Activated CD4-positive, alpha-beta T cell treated with anti-CD3 and anti-CD28 coated beads, Interleukin-2, amount 50 U/mL, for 4 hours (primary cell): ENCODE data around the gene PRRX1.

Experiments used
- DNase-seq, 2 experiments: peaks; one replicate each; pipeline ENCODE4 v3.0.0-alpha.2; 2020

PRRX1 gene

DNA sequence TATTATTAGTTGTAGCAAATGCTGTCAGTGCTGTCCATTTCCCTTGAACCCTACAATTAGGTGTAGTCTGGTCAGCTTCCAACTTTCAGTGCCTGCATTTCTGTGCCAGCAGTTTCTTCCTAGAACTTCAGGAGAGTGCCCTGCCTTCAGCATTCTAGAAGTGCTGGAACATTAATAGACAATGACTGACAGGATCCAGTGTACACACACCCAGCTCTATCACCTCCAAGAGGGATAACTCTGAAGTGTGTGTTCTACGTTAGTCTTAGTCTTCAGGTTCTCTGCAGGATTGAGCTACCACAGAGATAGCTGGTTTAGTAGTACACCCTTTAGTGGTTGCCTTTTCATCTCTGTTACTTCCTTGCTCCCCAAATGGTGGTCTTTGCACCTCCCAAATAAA lies 61.4 kb downstream of the PRRX1 start:
- DNase-seq = no peak

DNA sequence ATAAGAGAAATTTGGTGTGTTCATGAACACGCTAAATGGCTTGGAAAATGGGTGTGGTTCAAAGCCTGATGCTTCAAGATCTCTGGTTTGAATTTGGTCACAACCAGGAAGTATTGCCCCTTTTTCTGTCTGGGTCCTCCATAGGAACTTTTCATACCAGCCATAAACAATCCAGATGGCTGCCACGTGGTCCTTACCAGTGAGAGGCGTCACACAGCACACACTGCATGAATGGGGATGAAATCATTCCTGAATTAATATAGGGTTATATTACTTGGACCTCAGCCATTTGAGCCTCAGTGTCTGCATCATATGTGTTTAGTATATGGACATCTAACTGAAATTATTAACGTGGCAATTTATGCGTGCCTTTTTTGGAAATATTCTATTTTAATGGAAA lies 64.0 kb downstream of the PRRX1 start:
- no peak for DNase-seq

DNA sequence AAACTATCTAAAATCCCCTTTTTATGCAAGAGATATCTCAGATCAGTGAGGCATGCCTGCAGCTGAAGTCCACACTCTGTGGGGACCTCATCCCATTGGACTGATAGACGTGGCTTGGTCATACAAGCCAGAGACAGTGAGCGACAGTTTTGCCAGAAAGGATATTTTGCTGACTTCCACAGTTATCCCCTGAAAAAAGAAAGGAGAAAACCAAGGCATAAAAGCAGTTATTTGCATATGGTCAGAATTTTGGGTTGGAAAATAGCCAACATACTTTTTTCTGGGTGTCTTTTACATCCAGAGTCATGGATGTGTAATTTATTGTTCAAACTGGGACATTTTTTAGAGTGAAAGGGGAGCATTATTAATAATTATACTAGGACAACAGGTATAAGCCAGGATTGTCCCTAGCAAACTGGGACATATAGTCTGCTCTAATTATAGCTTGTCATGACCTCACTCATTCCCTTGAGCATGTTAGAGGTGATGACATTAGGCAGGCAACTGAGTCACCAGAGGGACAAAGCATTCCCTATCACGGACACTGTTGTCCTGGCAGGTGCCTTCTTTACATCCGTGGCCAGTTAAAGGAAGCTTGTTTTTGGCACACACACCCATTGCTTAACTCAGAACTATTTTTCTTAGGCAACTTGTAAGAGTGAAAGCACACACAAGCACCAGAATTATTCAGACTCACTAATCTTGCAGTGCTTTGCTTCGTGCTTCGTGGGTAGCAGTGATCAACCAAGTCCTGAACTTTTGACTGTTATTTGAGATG lies 65.5 kb downstream of the PRRX1 start:
- no peak for DNase-seq

DNA sequence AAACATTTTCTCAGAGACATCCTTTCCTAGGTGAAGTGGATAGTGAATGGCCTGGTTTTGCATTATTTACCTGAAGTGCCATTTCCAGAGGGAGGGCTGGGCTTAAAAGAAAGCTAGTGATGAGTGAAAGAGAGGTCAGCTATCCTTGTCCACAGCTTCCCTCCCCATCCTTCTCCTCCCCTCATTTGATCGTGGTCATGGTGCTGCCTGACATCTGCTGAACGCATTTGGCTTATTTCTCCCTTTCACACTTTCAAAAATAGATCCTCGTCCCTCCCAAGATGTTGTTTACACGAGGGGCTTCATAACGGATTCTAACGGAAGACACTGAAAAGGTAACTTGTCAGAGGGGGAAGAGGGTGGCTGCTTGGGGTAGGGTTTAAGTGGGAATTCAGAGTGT lies 66.1 kb downstream of the PRRX1 start:
- no peak for DNase-seq

DNA sequence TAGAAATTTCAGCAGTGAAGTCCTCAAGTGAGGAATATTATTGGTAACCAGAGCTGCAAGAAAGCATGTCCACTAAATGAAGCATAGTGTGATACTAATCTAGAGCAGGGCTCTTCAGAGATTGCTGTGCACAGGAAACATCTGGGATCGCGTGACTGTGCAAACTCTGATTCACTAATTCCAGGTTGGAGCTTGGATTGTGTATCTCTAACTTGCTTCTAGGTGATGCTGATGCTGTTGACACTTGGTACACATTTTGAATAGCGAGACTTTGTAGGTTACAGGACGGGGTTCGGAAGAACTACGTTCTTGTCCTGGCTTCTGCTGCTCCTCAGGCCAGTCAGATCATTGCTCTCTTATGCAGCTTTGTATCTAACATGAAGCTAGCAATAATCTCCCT lies 66.5 kb downstream of the PRRX1 start:
- DNase-seq = no peak

DNA sequence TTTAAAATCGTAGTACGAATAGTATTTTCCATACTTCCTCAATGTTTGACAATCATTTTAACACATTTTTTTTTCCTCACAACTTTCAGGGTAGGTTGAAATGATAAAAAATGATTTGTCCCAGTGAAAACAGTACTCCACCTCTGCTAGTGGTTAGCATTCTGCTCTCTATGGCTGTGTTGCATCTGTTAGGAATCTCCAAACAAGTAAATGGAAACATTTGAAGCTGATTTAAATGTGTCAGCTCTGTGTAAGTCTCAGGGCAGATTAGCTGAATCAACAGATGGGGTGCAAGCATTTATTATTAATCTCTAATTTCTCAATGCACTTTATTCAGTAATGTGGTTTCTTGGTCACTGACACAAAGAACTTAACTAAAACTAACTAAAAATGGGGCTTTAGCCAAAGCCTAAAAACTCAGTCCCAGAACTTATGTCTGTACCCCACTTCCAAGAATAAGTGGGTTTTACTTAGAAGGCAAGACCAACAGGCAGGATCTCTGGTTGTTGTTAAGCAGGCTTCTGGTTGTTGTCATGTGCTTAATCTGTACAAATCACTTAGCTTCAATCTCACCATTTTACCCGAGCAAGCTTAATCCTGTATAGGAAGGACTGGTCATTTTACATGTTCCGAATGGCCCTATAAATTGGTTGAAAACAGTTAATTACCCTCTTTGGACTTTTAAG lies 67.8 kb downstream of the PRRX1 start:
- DNase-seq = no peak

DNA sequence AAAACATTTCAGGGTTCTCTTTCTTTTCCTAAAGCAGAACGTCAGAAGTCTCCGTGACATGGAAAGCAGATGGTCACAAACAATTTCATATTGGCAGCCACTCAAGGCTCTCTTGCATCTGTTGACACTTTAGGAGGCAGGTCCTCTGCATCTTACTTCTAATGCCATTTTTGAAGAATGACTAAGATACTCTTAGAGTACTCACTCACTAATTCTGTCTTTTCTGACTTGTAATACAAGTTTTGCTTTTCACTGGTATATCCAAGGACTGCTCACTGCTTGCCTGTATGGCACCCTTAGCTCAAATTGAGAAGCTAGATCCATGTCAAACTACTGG lies 68.3 kb downstream of the PRRX1 start:
- DNase-seq = no peak

DNA sequence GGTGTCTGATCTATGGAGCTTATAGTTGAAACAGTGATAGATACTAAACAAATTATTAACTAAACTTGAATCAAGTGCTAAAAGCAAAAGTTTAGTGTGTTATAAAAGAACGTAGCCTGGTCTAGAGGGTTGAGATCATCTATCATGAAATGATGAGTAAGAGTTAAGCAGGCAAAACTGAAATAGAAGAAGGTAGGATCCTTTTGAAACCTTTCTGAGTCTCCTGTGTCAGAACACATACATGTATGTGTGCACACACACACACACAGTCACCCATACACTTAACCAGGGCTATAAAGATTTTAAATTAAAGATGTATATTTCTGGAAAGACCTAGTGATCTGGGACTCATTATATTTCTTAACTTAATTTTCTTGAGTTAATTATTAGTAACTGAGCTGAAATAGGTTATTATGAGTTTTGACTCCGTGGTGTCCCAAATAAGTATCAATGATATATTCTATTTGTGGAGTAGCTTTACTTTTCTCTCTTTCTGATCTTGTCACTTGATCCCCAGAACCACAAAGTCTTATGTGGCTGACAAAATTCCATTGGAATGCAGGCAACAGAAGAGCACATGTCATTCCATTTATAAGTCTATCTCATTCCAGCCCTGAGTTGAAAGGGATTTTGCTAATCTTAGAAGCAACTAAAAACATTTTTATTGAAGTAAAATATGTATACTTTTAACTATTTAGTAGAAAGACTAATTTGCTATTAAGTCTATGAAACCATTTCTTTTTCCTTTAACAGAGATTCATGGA lies 70.7 kb downstream of the PRRX1 start:
- DNase-seq = no peak

DNA sequence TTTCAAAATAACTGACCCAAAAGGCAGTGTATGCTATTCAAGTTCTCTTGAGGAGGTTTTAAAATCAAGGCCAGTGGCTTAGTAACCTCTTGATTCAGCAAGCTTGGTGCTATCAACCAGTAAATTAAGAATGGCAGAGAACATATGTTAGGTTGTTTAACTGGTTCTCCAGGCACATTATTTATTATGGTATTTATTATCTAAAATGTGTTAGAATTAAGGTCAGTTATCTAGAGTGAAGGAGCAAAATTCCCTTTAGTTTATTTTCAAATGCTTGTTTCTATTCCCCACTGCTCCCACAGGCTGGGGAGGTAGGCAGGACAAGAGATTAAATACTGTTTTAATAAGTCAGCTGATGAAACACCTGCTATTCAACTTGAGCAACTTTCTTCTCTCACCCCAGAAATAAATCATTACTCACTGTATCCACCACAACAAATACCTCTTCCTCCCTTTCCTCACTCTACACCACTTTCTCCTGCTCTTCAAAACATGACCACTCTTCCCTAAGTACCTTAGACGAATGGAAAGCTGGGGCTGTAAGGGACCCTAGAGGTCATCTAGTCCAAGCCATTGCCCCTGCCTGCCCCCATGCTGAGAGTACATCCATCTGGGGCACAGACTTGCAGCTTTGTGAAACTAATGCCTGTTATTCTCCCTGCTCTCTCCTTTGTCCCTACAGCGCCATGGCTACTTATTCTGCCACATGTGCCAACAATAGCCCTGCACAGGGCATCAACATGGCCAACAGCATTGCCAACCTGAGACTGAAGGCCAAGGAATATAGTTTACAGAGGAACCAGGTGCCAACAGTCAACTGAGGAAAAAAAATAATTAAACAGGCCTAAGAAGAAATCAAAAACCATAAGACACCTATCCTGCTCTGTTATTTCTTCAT lies 71.7 kb downstream of the PRRX1 start:
- no peak for DNase-seq

DNA sequence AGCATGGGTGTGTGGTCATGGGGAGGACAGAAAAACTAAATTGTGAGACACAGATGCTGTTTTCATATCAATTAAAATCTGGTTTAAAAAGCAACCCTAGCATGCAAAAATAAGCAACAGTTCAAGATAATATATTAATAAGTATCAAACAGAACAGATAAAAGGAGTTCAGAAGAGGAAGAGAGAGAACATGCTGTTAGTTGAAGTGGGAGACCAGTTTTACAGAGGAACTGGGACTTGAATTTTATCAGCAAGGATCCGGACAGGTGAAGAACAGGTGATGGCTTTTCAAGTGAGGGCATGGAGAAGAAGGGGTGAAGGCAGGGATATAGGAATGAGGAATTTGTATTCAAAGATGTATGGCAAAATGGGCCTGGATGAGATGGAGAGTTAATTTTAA lies 75.9 kb downstream of the PRRX1 start:
- DNase-seq = no peak

DNA sequence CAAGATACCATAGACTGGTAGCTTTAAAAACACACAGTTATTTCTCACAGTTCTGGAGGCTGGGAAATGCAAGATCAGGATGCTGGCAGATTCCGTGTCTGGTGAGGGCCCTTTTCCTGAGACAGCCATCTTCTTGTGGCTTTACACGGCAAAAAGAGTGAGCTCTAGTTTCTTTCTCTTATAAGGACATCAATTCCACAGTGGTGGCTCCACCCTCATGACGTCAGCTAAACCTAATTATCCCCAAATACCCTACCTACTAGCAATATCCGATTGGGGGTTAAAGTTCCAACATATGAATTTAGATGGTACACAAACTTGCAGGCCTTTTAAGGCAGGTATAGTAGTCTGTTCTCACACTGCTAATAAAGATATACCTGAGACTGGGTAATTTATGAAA lies 77.7 kb downstream of the PRRX1 start:
- DNase-seq = no peak

DNA sequence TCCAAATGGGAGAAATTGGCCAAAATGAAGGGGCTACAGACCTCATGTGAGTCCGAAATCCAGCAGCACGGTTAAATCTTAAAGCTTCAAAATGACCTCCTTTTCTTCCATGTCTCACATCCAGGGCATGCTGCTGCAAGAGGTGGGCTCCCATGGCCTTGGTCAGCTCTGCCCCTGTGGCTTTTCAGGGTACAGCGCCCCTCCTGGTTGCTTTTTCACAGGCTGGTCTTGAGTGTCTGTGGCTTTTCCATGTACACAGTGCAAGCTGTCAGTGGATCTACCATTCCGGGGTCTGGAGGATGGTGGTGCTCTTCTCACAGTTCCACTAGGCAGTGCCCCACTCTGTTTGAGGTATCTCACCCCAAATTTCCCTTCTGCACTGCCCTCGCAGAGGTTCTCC lies 78.7 kb downstream of the PRRX1 start:
- no peak for DNase-seq

DNA sequence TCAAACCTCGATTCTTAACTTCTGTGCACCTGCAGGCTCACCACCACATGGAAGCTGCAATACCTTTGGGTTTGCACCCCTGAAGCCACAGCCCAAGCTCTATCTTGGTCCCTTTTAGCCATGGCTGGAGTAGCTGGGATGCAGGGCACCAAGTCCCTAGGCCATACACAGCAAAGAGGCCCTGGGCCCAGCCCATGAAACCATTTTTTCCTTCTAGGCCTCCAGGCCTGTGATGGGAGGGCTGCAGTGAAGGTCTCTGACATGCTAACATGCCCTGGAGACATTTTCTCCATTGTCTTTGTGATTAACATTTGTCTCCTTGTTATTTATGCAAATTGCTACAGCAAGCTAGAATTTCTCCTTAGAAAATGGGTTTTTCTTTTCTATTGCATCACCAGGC lies 79.2 kb downstream of the PRRX1 start:
- no peak for DNase-seq

DNA sequence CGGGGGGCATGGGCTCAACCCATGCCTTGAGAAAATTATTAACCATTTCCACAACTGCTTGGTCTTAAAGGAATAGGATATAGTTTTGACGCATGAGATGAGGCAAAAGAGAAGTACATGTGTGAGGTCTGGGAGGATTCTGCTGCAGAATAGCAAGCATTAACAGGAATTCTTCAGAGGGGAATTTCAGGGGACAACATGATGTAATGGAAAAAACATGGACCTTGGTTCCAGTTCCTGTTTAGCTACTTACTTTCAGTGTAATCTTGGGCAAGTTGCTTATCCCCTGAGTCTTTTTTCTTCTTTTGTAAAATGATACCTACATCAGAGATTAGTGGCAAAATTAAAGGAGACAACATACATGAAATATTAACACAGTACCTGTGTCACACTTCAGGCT lies 85.6 kb downstream of the PRRX1 start:
- no peak for DNase-seq

DNA sequence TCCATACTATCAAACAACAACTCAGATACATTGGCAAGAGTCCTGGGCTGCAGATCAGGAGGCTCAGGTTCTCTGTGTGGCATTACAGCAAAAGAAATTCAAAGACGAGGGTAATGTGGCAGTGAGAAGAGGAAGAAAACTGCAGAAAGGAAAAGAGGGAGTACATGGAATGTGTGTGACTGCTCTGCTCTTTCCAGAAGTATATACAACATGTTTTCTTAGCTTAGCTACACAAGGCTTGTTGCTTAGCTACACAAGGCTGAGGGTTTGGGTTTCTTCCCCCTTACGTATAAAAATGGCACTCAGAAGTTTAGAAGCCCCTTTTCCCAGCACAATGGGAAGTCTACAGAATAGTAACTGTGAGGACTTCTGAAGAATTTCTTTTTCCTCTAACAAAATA lies 86.0 kb downstream of the PRRX1 start:
- DNase-seq = no peak

DNA sequence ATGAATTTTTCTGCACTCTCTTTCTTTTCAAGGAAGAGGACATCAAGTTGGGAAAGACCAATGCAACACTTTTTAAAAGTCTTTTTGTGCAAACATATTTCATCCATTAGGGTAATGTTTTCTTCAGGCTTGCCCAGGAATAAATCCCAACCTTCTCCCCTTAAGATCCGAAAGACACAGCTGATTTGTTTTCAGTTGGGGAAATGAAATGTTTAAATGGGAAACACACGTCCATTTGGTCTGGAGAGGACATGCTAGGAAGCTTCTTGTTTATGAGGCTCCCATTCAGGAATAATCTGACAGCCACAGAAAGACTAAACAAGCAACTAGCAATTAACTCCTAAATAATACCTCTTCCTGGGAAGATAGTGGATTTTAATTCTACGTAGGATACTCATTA lies 91.9 kb downstream of the PRRX1 start:
- no peak for DNase-seq

DNA sequence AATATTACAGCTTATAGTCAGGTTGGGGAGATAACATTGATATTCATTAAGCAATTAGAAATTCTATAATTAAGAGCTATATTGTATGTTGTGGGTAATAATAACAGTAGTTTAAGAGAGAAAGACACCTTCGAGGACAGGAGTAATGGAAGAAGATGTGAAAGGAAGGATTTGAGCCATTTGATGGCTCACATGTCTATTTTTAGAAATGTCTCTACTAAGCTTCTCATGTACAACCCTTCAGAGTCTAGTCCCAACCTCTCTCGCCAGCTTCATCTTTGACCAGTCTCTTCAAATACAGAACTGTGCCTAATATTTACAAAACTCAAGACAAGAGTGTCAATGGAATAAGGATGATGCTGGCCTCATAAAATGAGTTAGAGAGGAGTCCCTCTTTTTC lies 95.1 kb downstream of the PRRX1 start:
- DNase-seq = no peak

DNA sequence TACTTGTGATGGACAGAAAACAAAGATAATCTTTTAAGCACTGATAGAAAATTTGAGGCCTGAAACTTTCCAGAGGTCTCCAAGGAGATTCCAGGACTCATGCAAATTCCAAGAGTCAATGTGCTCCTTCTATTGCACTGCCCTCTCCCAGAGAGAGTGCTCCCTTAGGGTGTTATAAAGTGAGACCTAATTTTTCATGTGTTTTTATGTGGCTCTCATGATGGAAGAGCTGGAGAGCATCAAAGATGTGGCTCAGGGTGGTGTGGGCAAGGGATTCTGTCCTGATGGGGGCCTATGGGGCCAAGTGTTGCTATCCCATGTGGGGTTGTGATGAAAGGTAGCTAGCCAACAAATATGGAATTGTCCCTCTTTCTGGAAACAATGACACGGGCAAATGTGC lies 101.3 kb downstream of the PRRX1 start:
- no peak for DNase-seq

DNA sequence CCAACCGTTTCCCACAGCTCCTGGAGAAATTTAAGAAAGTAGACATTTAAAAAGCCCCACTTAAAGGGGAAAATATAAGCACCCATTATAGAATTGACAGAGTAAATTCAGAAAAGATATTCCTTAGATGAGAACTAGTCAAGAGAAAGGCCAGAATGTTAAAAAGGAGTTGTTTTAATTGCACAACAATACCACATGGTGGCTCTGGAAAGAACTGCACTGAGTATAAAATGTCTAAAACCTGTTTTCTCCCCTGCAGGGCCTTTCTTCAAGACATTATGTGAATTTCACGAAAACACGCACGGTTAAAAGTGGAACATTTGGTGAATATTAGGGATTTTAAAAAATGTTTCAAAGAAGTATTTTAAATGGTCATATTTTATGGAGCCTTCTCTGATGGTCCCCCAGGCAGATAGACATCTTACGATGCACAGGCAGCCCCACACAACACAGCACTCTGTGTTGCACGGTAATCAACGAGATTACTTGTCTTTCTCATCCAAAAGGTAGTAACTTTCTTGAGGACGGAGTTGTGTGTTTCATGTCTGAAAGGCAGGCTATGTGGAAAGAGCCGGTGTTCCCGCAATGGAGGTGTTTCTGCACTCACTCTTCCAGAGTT lies 101.9 kb downstream of the PRRX1 start:
- DNase-seq = no peak

DNA sequence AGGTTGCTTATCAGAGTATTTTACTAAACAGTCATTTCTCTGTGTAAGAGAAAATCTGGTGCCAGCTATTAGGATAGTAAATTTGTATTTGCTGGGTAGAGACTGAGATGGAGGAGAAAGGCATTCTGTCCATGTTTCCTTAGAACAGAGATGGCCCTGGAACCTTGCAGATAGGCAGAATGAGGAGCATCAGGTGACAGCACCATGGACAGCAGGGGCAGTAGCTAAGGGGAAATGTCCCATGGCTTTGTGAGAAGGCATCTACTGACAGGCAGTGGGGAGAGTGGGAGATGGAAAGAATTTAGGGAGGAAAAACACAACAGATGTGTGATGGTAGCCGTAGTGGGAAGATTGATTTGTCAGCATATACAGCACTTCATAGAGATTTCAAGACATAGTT lies 105.0 kb downstream of the PRRX1 start:
- no peak for DNase-seq

DNA sequence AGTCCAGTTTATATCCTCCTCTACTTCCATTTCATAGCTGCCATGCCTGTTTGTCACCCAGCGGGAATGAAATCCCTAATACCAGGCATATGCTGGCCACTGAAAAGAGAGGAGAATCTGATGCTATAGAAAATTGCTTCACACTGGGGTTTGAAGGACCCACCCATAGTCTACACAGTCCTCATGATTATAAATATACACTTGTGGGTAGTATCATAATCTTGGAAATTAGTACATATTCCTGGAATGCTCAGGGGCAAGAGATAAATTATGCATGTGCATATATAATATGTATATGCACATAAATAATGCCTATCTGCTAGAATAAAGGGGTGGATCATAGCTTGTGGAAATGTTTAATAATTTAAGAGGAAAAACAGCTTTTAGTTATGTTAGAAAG lies 105.8 kb downstream of the PRRX1 start:
- DNase-seq = no peak

DNA sequence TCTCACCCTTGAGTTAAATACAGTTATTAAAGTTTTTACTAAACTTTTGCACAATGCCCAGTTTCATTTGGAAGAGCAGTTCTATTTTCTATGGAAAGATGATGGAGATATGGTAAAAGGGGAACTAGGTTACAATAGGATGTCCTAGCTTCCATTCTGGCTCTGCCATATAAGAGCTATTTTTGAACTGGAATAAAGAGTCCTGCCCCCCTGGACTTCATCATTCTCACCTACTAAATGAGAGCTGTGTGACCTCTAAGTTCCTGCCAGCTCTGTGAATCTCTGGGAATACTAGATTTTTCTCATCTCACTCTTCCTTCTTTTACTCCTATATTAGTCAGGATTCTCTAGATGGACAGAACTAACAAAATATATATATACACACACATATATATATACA lies 106.3 kb downstream of the PRRX1 start:
- no peak for DNase-seq

DNA sequence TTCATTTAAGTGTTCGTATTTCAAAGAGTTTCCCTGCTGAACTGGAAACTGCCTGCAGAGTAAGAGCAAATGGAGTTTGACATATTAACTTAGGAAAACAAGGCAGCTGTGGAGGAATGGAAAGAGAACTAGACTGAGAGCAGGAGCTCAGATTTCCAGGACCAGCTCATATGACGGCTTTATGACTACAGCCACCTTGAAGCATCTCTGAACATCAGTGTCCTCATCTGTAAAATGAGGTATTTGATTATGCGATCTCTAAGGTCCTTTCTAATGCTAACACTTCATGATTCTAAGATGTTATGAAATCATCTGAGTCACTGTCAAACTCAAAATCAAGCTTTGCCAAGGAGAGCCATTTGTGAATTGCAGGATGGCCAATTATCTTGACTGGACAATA lies 112.3 kb downstream of the PRRX1 start:
- DNase-seq = no peak
